Naive thymus-derived CD4-positive, alpha-beta T cell (primary cell): ENCODE measurements around the gene CAMK1D. TPM values are rescaled to one million over a fixed set of nuclear protein-coding genes. Genes with fewer than 3 reads are reported as not detected.

Experiments used
- ATAC-seq: fragments of 150-1000 bp; cut with Tn5 transposase; 2 replicates; pipeline ENCODE4 v1.10.0; 2021; ENCODE audit warnings: mild to moderate bottlenecking, moderate library complexity
- CTCF ChIA-PET: fragments of 350-600 bp; sonication (Branson Sonifier 250); formaldehyde crosslinking; loops from one replicate; lab custom pipeline; 2021; ENCODE audit warnings: antibody characterized with exemption; lab: Charles Lee
- POLR2A ChIA-PET: fragments of 350-600 bp; sonication (Branson Sonifier 250); formaldehyde crosslinking; loops from one replicate; lab custom pipeline; 2021; ENCODE audit warnings: antibody characterized with exemption, inconsistent platforms; lab: Charles Lee
- DNase-seq, 9 donors: peaks; one replicate each; pipeline versions ENCODE4 v3.0.0 to v3.0.0-alpha.2; 2020 to 2022; ENCODE audit warnings: mixed read lengths in 1 of 9
- H3K27ac ChIP-seq: one replicate; pipeline ENCODE4 v1.7.0; 2013; ENCODE audit warnings: mild to moderate bottlenecking, low read depth, low read length, moderate library complexity
- H3K27me3 ChIP-seq, 2 donors: one replicate each; pipeline ENCODE4 v1.7.0; 2013; ENCODE audit warnings: low read length in 2 of 2, mild to moderate bottlenecking in 2 of 2, moderate library complexity in 2 of 2; ENCODE audit not compliant: control insufficient read depth in 2 of 2, insufficient read depth in 2 of 2
- H3K36me3 ChIP-seq, 3 experiments: 1 replicate in 2 of 3; 2 replicates in 1 of 3; pipeline ENCODE4 v1.7.0; 2013; ENCODE audit warnings: low read length in 3 of 3, mild to moderate bottlenecking in 3 of 3, moderate library complexity in 1 of 3; ENCODE audit not compliant: insufficient read depth in 3 of 3, control insufficient read depth in 2 of 3
- H3K4me1 ChIP-seq, 2 donors: one replicate each; pipeline ENCODE4 v1.7.0; 2013; ENCODE audit warnings: low read length in 2 of 2, mild to moderate bottlenecking in 2 of 2, moderate library complexity in 1 of 2; ENCODE audit not compliant: control insufficient read depth in 2 of 2, insufficient read depth in 2 of 2
- H3K4me3 ChIP-seq: 2 replicates; pipeline ENCODE4 v1.7.0; 2013; ENCODE audit warnings: mild to moderate bottlenecking, low read length
- H3K9me3 ChIP-seq, 3 experiments: 1 replicate in 2 of 3; 2 replicates in 1 of 3; pipeline ENCODE4 v1.7.0; 2013; ENCODE audit warnings: low read length in 3 of 3; ENCODE audit not compliant: control insufficient read depth in 2 of 3
- H3K27ac Mint-ChIP-seq, 9 donors: one replicate each; pipeline ENCODE4 v1.8.0; 2020 to 2022; ENCODE audit warnings: mixed read lengths in 9 of 9, mild to moderate bottlenecking in 8 of 9, moderate library complexity in 5 of 9, inconsistent platforms in 2 of 9
- H3K27me3 Mint-ChIP-seq, 5 donors: one replicate each; pipeline ENCODE4 v1.8.0; 2021 to 2022; ENCODE audit warnings: mixed read lengths in 5 of 5, mild to moderate bottlenecking in 1 of 5
- H3K36me3 Mint-ChIP-seq, 5 donors: one replicate each; pipeline ENCODE4 v1.8.0; 2020 to 2022; ENCODE audit warnings: mixed read lengths in 5 of 5, mild to moderate bottlenecking in 3 of 5, inconsistent platforms in 1 of 5
- H3K4me1 Mint-ChIP-seq, 7 donors: one replicate each; pipeline ENCODE4 v1.8.0; 2020 to 2022; ENCODE audit warnings: mixed read lengths in 7 of 7, mild to moderate bottlenecking in 3 of 7, inconsistent platforms in 1 of 7
- H3K4me3 Mint-ChIP-seq, 10 donors: one replicate each; pipeline ENCODE4 v1.8.0; 2020 to 2022; ENCODE audit warnings: mild to moderate bottlenecking in 10 of 10, mixed read lengths in 10 of 10, moderate library complexity in 6 of 10, inconsistent platforms in 2 of 10
- H3K9me3 Mint-ChIP-seq, 11 donors: one replicate each; pipeline ENCODE4 v1.8.0; 2020 to 2022; ENCODE audit warnings: mixed read lengths in 11 of 11, mild to moderate bottlenecking in 4 of 11, inconsistent platforms in 1 of 11, moderate library complexity in 1 of 11
- intact Hi-C, 2 donors: fragments of 100-400 bp; cut with micrococcal nuclease; formaldehyde crosslinking; loops; one replicate each; pipeline ENCODE4 v1.15.1; 2023
- polyA plus RNA-seq, 2 donors: library from polyadenylated mRNA; unstranded; fragments of 300-500 nt; fragmentation: Illumina TruSeq; gene quantifications; one replicate each; pipeline ENCODE4 v1.2.3, GENCODE V29; 2021
- total RNA-seq, 6 experiments: library from RNA in 5 of 6; stranded (reverse) in 5 of 6; gene quantifications; 1 replicate in 5 of 6; 2 replicates in 1 of 6; pipeline ENCODE4 v1.2.3 and lab custom pipeline; 2021 to 2026

The CAMK1D gene
- total and polyA plus RNA-seq, 7 experiments from 2014 or later, result 12.5 to 43.2 (median 18.6) TPM

DNA sequence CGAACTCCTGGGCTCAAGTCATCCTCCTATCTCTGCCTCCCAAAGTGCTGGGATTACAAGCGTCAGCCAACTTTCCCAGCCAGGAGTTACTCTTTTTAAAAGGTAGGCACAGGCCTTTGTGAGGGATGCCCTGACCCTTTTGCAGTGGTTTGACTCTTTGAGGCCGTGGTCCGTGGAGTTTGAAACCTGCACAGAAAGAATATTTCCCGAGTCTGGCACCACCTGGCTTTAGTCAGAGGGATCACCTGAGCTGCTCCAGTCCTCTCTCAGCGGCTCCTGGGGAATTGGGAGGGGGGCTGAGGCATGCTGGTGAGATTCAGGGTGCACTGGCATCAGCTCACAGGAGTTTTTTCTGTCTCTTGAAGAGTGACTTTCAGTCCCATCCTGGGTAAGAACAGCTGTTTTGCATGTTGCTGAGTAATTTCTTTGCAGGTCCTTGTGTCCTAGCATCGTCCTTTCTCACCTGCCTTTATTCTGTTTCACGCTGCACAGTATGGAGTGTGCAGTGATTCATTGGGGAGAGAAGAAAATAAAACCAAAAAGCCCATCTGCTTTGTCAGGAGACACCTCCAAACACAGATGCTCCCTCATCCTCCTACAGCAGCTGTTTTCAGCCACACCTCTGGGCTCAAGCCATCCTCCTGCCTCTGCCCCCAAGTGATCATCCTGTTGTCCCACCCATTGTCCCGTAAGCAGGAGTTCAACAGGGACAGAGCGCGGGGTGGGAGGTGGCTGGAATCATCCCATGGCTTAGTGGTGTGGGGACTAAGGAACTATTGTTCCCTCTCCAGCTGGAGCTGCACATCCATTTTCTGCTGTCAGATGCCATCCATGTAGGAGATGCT lies 284.7 kb downstream of the CAMK1D start:
- Mint-ChIP-seq H3K27ac (peak overlapping the region; percentile 59 to 96 (median 84)), H3K27me3 (no peaks in the 10 kb centered on the region), H3K4me3 (peak overlapping the region in 2 of 10 donors; percentile 27 to 35), H3K4me1 (peaks cover 34 to 77% (median 63%) of the 10 kb centered on the region in 7 donors), H3K9me3 (no peaks in the 10 kb centered on the region), H3K36me3 (peaks cover 0 to 8% (median 0%) of the 10 kb centered on the region in 5 donors)
- DNase-seq (no peak), ATAC-seq (no peak)
- Histone ChIP-seq H3K9me3 (no peaks in the 10 kb centered on the region), H3K36me3 (no peaks in the 10 kb centered on the region), H3K27ac (no peak overlapping the region), H3K4me1 (peaks cover 0 to 20% of the 10 kb centered on the region in 2 donors), H3K4me3 (no peak overlapping the region), H3K27me3 (no peaks in the 10 kb centered on the region)
- intact Hi-C loops, result no loop called here
- POLR2A ChIA-PET, result no interaction called here
- CTCF ChIA-PET, result interaction anchor here (0.6 to 1.1 kb wide), 2 partner anchors 22 to 371 kb away, joined by 3 read pairs; no protein-coding TSS in a partner anchor

DNA sequence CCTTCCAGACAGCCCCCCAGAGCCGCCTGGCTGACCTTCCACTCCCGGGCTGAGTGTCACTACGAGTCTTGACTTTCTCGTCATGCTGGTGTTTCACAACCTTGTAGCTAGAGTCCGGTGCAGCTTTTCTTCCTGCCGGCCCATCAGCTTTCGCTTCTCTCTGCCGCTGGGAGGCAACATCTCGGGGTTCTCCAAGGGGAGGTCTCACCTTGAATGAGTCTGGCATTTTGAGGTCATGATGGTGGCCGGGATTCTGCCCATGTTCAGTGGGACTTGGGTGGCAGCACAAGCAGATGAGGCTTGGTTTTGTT lies 285.2 kb downstream of the CAMK1D start:
- no peaks in the 10 kb centered on the region for H3K9me3 ChIP-seq
- H3K36me3 ChIP-seq, result no peaks in the 10 kb centered on the region
- H3K4me1 ChIP-seq, result peaks cover 0 to 20% of the 10 kb centered on the region in 2 donors
- Mint-ChIP-seq H3K27ac (peak overlapping the region; percentile 54 to 96 (median 86)), H3K9me3 (no peaks in the 10 kb centered on the region), H3K36me3 (peaks cover 0 to 8% (median 0%) of the 10 kb centered on the region in 5 donors), H3K4me1 (peaks cover 30 to 71% (median 59%) of the 10 kb centered on the region in 7 donors), H3K4me3 (peak overlapping the region in 8 of 10 donors; percentile 14 to 76 (median 60)), H3K27me3 (no peaks in the 10 kb centered on the region)
- no peak for DNase-seq
- ChIA-PET POLR2A (interaction anchor here (0.6 kb wide), 1 partner anchor 76 kb away, joined by 6 read pairs; no protein-coding TSS in a partner anchor), CTCF (interaction anchor here (0.6 kb wide), 1 partner anchor 372 kb away, joined by 3 read pairs; no protein-coding TSS in a partner anchor)
- ATAC-seq, result no peak
- intact Hi-C loops, result no loop called here
- H3K27me3 ChIP-seq, result no peaks in the 10 kb centered on the region
- H3K4me3 ChIP-seq, result no peak overlapping the region
- peak overlapping the region; percentile 51 for H3K27ac ChIP-seq

DNA sequence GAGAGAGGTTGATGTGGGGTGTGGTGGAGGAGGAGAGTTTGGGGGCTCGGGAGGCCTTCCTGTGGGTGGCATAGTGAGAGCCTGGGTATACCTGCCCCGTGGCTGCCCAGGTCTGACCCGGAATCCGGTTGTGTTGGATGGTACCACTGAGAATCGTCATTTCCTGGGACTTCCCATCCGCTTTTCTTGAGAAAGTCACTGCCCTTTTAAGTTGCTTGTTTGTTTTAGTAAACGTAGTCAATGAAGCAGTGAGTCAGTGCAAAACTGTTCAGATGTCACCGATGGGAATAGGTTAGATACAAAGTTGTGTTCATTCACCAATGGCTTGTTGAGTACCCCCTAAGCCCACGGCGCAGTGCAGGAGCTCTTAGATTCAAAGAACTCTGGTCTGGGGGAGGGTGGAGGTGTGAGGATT lies 285.8 kb downstream of the CAMK1D start:
- ATAC-seq (peak; percentile 91), DNase-seq (peak in 8 of 9 donors; percentile 8 to 60 (median 36))
- H3K4me3 ChIP-seq, result no peak overlapping the region
- H3K4me1 ChIP-seq, result peaks cover 0 to 20% of the 10 kb centered on the region in 2 donors
- H3K27me3 ChIP-seq, result no peaks in the 10 kb centered on the region
- H3K4me3 Mint-ChIP-seq, result peak overlapping the region; percentile 14 to 78 (median 62)
- H3K27me3 Mint-ChIP-seq, result no peaks in the 10 kb centered on the region
- intact Hi-C loops, result loop anchor here in 1 of 2 donors (1.0 to 5.0 kb wide), 7 partner anchors 21 to 438 kb away; partner anchors contain the start of genes CAMK1D, CDC123 and NUDT5
- no peaks in the 10 kb centered on the region for H3K9me3 ChIP-seq
- H3K36me3 Mint-ChIP-seq, result peaks cover 0 to 11% (median 0%) of the 10 kb centered on the region in 5 donors
- peak overlapping the region; percentile 54 to 96 (median 86) for H3K27ac Mint-ChIP-seq
- H3K4me1 Mint-ChIP-seq, result peaks cover 29 to 68% (median 58%) of the 10 kb centered on the region in 7 donors
- ChIA-PET POLR2A (interaction anchor here (0.6 kb wide), 1 partner anchor 77 kb away, joined by 6 read pairs; no protein-coding TSS in a partner anchor), CTCF (no interaction called here)
- peak overlapping the region; percentile 51 for H3K27ac ChIP-seq
- H3K36me3 ChIP-seq, result no peaks in the 10 kb centered on the region
- no peaks in the 10 kb centered on the region for H3K9me3 Mint-ChIP-seq

DNA sequence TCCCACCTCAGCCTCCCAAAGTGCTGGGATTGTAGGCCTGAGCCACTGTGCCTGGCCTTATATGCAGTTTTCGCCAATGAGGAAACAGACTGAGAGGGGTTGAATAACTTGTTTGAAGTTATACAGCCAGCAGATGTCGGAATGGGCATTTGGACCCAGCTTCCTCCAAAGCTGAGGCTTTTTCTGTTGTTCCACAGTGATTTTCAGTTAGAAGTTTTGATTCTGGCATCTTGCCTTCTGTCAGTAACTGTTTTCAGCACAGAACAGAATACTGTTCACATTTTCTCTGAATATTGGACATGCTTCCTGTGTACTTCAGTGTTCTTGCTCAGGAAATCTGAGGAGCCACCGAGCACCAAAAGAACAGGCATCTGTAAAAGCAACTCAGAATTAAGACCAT lies 287.2 kb downstream of the CAMK1D start:
- no peak for ATAC-seq
- intact Hi-C loops, result loop anchor here in 1 of 2 donors (5.0 kb wide), 2 partner anchors 269 to 439 kb away; partner anchors contain the start of genes CDC123 and NUDT5

DNA sequence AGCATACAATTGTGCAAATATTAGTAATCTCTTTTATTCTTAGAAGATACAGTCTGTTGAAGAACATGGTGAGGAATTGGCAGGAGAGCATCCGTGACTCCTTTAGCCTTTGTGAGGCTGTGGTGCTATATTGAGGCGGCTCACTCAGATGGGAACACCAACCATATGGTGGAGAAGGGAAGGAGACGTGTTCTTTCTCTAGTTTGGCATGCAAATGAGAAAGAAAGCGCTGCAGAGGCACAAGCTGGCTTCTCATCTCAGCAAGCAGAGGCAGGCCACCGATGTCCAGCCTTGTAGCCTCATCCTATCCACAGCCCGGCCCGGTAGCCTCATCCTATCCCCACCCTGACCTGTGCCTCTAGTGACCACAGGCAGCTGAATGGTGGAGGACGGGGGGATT lies 288.3 kb downstream of the CAMK1D start:
- ChIA-PET POLR2A (no interaction called here), CTCF (no interaction called here)
- ATAC-seq (no peak), DNase-seq (no peak)
- Mint-ChIP-seq H3K4me3 (peak overlapping the region in 3 of 10 donors; percentile 26 to 48 (median 43)), H3K9me3 (no peaks in the 10 kb centered on the region), H3K27me3 (no peaks in the 10 kb centered on the region), H3K27ac (peak overlapping the region in 5 of 9 donors; percentile 33 to 90 (median 63)), H3K36me3 (peaks cover 0 to 8% (median 0%) of the 10 kb centered on the region in 5 donors), H3K4me1 (peaks cover 27 to 64% (median 54%) of the 10 kb centered on the region in 7 donors)
- Histone ChIP-seq H3K27ac (no peak overlapping the region), H3K4me3 (no peak overlapping the region), H3K27me3 (no peaks in the 10 kb centered on the region), H3K9me3 (no peaks in the 10 kb centered on the region), H3K36me3 (no peaks in the 10 kb centered on the region), H3K4me1 (peaks cover 0 to 20% of the 10 kb centered on the region in 2 donors)
- intact Hi-C loops, result loop anchor here in 1 of 2 donors (5.0 kb wide), 2 partner anchors 270 to 440 kb away; partner anchors contain the start of genes CDC123 and NUDT5

More for the DNA sequence above, 287.2 kb downstream of the CAMK1D start:
- DNase-seq, result no peak
- H3K9me3 ChIP-seq, result no peaks in the 10 kb centered on the region
- Mint-ChIP-seq H3K9me3 (no peaks in the 10 kb centered on the region), H3K36me3 (peaks cover 0 to 12% (median 0%) of the 10 kb centered on the region in 5 donors), H3K4me1 (peaks cover 28 to 69% (median 54%) of the 10 kb centered on the region in 7 donors), H3K4me3 (peak overlapping the region in 4 of 10 donors; percentile 16 to 48 (median 41)), H3K27ac (peak overlapping the region in 6 of 9 donors; percentile 79 to 94 (median 84)), H3K27me3 (no peaks in the 10 kb centered on the region)
- H3K27ac ChIP-seq, result no peak overlapping the region
- no peaks in the 10 kb centered on the region for H3K36me3 ChIP-seq
- peaks cover 0 to 20% of the 10 kb centered on the region in 2 donors for H3K4me1 ChIP-seq
- ChIA-PET POLR2A (interaction anchor here (0.8 kb wide), 1 partner anchor 8 kb away, joined by 3 read pairs; no protein-coding TSS in a partner anchor), CTCF (no interaction called here)
- H3K27me3 ChIP-seq, result no peaks in the 10 kb centered on the region
- no peak overlapping the region for H3K4me3 ChIP-seq

DNA sequence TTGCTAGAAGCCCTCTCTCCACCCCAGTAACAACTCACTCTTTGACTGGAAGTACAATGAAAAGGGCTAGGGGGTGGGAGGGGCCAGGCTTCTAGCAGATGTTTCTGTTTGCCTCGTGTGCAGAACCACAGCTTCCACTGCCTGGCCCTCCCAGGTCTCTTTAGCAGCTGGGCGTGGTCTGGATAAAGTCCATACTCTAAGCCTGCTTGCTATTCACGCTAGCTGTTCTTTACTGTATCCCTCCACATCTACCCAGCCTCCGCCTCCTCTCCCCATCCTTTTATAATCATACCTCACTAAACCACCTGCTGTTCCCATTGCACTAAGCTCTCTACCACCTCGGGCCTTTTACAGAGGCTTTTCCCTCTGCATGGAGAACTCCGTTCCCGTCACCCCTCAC lies 288.8 kb downstream of the CAMK1D start:
- ATAC-seq, result no peak
- Histone ChIP-seq H3K36me3 (no peaks in the 10 kb centered on the region), H3K27ac (no peak overlapping the region), H3K4me1 (peaks cover 0 to 20% of the 10 kb centered on the region in 2 donors), H3K4me3 (no peak overlapping the region), H3K27me3 (no peaks in the 10 kb centered on the region), H3K9me3 (no peaks in the 10 kb centered on the region)
- H3K36me3 Mint-ChIP-seq, result peaks cover 0 to 4% (median 0%) of the 10 kb centered on the region in 5 donors
- ChIA-PET POLR2A (no interaction called here), CTCF (no interaction called here)
- H3K4me3 Mint-ChIP-seq, result peak overlapping the region in 8 of 10 donors; percentile 1 to 69 (median 24)
- no peaks in the 10 kb centered on the region for H3K27me3 Mint-ChIP-seq
- peaks cover 24 to 63% (median 51%) of the 10 kb centered on the region in 7 donors for H3K4me1 Mint-ChIP-seq
- no peaks in the 10 kb centered on the region for H3K9me3 Mint-ChIP-seq
- peak in 1 of 9 donors; percentile 14 for DNase-seq
- intact Hi-C loops, result loop anchor here in 1 of 2 donors (5.0 kb wide), 2 partner anchors 271 to 441 kb away; partner anchors contain the start of genes CDC123 and NUDT5
- H3K27ac Mint-ChIP-seq, result peak overlapping the region in 6 of 9 donors; percentile 16 to 90 (median 54)
